H4 (cell line): ENCODE data around the gene CPXM1. TPM values are rescaled to one million over a fixed set of nuclear protein-coding genes. Genes with fewer than 3 reads are reported as not detected.
"Not testable (repeated sequence)": the region's sequence is repeated elsewhere in the genome, so short reads cannot be mapped to it uniquely, and the experiment has no call there.

ENCODE experiments used
- DNase-seq: peaks from one replicate; pipeline ENCODE4 v3.0.0-alpha.2; 2015; ENCODE audit warnings: low spot score
- total RNA-seq: library from RNA; depleted of rRNA; stranded (reverse); fragments of >200 nt; shearing (Covaris generic); gene quantifications from 2 replicates; pipeline ENCODE4 v1.2.3, GENCODE V29; 2014; rRNA removed

The CPXM1 gene
- total RNA-seq, result not detected in 2 replicates

DNA sequence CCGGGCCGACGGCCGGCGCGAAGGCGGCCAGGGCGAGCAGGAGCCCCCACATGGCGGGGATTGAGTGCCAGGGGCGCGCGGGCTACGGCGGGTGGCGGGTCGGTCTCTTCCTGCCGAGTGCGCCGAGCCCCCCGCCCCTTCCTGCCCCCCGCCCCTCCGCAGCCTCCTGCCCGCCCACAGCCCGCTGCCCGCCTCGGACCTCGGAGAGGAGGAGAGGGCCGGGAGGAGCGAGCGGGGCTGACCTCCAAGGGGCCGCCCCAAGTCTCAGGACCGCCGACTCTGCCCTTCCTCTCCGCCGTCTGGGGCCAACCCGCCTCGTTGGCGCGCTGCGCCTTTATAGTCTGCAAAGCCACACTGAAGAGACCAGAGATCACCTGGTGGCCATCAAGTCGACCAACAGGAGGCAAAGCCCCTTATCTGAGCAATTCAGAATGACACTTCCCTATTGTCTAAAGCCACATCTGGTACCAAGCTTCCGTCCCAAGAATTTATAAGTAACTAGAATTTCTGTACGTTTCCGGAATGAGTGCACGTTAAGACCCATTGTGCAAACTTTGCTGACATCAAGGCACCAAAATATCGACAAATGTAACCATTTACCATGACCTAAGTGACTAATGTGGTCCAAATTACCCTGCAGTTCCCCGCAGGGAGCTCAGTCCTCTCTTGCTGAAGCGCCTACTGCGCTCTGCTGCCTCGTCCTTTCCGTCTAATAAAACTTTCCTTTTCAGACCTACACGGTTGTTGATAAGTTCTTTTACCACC, at the start of gene CPXM1:
Gene CPXM1, minus strand, starts transcription at position 107 of the 765 bp plus-strand sequence. Its CDS starts 55 bp downstream, at position 52.
- no peak for DNase-seq

GRCh38 chr20:2849529-2849928, 49.1 kb upstream of the CPXM1 start:
- no peak for DNase-seq

DNA sequence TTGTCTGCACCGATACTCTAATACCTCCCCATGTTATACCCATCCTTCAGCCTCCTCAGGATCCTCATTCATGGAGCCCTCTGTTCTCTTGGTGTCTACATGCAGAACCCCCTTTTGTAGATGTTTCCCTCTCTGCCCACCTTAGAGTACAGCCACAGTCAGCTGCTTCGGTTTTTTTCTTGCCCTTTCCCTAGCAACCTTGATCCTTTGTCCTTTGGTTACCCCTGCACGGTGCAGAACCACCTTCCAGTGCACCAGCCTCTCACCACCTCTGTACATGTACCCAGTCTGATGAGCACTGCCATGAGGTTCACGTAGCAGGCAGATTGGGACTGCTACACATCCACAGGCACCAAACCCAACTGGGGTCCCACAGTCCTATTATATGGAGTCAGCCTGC, 47.4 kb upstream of the CPXM1 start:
- DNase-seq, result no peak

GRCh38 chr20:2846698-2847097, 46.3 kb upstream of the CPXM1 start:
- no peak for DNase-seq

GRCh38 chr20:2845607-2846006, 45.2 kb upstream of the CPXM1 start:
- DNase-seq, result no peak

- peak; percentile 31 for DNase-seq
Observed at GRCh38 chr20:2840967-2841531, 40.6 kb upstream of the CPXM1 start.

GRCh38 chr20:2840138-2840966, 39.9 kb upstream of the CPXM1 start, which contains the start of the genes PCED1A and VPS16:
PCED1A (minus strand) TSS chr20:2840655; CDS start chr20:2839912, 743 bp downstream.
VPS16 (plus strand) TSS chr20:2840745; CDS start chr20:2840775, 30 bp downstream.
- DNase-seq, result peak; percentile 75

DNA sequence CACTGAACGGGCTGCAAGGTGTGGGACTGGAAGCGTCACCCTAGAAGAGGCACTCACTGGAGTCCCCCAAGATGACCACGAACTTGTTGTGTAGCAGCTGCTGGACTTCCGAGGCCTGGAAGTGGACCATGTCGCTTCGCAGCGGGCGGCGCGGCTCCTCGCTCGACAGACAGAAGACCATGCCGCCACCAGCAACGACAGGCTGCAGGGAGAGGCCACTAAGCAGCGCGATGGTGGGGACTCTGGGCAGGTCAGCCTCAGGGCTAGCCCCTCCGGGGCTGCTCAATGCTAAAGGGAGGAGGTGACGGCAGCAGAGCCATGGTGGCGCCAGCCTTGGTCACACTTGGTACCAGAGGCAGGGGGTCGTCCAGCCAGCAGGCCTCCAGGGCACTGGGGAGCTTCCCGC, 39.3 kb upstream of the CPXM1 start:
- DNase-seq, result no peak

GRCh38 chr20:2838847-2839671, 38.6 kb upstream of the CPXM1 start:
- DNase-seq, result no peak

DNA sequence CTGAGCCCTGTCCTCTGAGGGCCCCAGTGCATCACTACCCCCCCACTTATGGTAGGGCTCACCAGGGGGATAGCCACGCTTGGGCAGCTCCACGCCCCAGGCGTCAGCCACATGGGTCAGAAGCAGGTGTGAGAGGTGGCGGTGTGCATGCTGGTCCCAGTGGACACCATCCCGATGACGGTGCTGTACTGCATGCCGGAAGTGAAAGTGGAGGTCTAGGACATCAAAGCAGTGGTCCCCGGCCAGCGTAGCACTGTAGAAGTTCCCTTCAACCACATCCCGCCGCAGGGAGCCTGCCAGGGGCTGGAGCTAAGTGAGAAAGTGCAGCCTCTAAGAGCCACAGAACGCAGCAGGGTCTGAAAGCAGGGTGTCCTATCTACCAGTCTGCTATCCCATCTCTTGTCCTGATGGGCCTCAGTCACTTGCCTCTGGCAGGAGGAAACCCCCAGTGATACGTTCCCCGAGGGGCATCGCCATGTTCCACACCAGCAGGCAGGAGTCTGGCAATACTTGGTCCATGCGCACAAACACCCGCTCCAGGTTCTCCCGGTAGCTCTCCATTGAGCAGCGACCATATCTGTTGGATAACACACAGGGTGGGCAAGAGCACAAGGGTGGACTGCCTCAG, 37.9 kb upstream of the CPXM1 start:
- DNase-seq, result no peak

GRCh38 chr20:2837221-2837960, 37.0 kb upstream of the CPXM1 start:
- DNase-seq, result no peak

DNA sequence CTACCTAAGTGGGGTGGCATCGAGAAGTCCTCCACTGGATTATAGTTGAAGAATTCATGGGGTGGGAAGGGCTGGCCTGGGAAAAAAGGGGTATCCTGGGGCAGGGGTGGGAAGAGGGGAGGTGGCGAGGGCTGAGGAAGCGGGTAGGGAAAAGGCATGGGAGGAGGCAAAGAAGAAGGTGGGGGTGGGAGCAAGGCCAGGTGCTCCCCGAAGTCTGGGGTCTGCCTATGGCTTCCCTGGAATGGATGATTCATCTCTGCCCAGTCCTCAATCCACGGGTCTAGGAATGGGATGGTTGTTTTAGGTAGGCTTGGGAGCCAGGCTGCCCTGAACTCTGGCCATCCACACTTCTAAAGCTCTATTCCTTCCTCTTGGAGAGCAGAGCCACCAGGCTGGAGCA, 35.6 kb upstream of the CPXM1 start:
- no peak for DNase-seq

DNA sequence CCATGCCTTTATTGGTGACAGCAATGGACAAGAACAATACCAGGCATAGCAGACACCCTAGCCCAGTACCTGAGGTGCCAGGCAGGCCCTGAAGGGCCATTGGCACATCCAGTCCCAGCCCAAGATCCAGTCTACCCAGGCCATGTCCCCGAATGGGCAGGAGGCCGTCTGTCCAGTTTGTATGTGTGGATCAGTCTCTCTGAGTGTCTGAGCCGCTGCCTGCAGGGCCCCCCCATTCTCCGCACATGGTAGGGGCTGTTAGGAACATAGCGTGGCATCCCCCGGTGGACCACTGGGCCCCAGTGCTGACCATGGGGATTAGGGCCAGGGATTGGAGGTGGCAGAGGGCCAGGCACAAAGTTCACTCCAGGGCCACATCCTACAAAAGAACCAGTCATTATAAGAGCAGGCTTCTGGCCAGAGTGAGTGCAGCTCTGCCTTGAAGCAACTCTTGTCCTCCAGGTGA, 34.9 kb upstream of the CPXM1 start:
- DNase-seq, result no peak

DNA sequence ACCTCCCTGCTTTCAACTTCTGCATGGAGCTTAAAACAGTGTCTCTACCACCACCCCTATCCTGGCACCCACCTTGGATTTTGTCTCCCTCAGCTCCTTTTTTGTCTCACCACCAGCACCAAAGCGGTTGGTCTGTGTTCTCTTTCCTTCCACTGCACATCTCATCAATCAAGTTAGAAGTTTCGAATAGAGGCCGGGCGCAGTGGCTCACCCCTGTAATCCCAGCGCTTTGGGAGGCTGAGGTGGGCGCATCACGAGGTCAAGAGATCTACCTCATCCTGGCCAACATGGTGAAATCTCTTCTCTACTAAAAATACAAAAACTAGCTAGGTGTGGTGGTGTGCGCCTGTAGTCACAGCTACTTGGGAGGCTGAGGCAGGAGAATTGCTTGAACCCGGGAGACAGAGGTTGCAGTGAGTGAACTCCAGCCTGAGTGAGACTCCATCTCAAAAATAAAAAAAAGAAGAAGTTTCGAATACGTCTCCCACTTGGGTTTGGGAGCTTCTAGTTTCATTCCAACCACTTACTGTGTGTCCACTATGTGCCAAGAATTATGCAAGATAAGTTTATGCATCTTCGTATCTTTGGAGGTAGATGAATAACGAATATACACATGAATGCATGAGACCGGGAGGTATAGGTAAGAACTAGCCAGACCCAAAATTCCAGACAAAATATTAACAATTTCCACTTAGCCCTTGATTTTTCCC, 34.1 kb upstream of the CPXM1 start:
- no peak for DNase-seq

DNA sequence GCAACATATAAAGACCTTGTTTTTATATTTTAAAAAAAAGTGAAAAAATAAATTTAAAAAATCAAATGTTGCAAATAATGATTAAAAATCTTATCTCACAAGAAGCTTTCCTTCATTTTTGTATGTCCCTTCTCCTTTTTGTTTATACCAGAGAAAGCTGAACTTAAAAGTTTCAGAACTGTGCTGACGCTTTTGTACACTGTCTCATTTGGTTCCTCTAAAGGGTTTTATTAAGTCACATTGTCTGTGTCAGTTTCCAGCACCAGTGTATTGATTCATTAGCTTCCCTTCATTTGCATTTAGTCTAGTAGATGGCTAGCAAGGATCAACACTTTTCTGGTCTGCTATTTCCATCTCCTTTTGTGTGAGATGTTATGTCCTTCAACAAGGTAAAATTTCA, 33.3 kb upstream of the CPXM1 start:
- no peak for DNase-seq

DNA sequence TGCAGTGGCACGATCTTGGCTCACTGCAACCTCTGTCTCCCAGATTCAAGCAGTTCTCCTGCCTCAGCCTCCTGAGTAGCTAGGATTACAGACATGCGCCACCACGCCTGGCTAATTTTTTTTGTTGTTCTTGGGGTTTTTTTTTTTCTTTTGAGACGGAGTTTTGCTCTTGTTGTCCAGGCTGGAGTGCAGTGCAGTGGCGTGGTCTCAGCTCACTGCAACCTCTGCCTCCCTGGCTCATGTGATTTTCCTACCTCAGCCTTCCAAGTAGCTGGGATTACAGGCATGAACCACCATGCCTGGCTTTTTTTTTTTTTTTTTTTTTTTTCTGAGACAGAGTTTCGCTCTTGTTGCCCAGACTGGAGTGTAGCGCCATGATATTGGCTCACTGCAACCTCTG, 30.8 kb upstream of the CPXM1 start:
- DNase-seq, result not testable (repeated sequence)

DNA sequence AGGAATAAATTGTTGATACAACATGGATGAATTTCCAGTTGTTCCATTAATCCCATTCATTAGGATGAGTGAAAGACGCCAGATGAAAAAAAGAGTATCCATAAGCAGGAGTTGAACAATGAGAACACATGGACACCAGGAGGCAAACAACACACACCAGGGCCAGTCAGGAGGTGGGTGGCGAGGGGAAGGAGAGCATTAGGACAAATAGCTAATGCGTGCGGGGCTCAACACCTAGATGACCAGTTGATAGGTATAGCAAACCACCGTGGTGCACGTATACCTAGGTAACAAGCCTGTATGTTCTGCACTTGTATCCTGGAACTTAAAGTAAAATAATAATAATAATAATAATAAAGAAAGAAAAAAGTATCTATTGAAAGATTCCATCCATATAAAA, 28.9 kb upstream of the CPXM1 start:
- DNase-seq, result no peak

- DNase-seq, result no peak
Observed at GRCh38 chr20:2826655-2827054, 26.2 kb upstream of the CPXM1 start.

- no peak for DNase-seq
Observed at GRCh38 chr20:2825761-2826160, 25.3 kb upstream of the CPXM1 start.

- DNase-seq, result peak; percentile 36
Observed at GRCh38 chr20:2822073-2822472, 21.6 kb upstream of the CPXM1 start.
